ENCODE data around the gene BRINP3.

DNA sequence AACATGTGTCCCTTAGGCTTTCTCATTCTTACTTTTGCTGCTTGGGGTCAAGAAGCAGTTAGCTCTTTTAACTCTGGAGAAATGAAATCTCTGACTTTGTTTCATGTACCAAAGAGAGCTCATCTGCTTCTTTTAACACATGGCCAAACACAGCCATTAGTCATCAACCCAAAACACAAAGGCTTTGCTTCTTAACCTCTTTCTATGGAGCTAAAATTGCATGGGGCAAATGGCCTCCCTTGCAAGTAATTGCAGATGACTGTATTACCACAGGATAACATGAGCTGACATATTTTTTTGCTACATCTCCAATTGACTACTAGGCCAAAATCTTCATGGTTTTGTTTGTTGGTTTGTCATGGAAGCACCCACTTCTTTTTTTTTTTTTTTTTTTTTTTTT lies 300.9 kb downstream of the BRINP3 start:
- TF ChIP-seq, protein P1, sequence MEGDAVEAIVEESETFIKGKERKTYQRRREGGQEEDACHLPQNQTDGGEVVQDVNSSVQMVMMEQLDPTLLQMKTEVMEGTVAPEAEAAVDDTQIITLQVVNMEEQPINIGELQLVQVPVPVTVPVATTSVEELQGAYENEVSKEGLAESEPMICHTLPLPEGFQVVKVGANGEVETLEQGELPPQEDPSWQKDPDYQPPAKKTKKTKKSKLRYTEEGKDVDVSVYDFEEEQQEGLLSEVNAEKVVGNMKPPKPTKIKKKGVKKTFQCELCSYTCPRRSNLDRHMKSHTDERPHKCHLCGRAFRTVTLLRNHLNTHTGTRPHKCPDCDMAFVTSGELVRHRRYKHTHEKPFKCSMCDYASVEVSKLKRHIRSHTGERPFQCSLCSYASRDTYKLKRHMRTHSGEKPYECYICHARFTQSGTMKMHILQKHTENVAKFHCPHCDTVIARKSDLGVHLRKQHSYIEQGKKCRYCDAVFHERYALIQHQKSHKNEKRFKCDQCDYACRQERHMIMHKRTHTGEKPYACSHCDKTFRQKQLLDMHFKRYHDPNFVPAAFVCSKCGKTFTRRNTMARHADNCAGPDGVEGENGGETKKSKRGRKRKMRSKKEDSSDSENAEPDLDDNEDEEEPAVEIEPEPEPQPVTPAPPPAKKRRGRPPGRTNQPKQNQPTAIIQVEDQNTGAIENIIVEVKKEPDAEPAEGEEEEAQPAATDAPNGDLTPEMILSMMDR (IDR thresholded peaks at IDR 0.05 in 4 of 5, conservative IDR thresholded peaks at IDR 0.05 in 1 of 5): no peak
- TF ChIP-seq POLR2A (IDR thresholded peaks at IDR 0.05): no peak

Measured in gastrocnemius medialis (tissue), 4 donors.